Thoracic aorta (tissue), 2 donors: ENCODE data around the gene CENPP. TPM values are rescaled to one million over a fixed set of nuclear protein-coding genes. Genes with fewer than 3 reads are reported as not detected.

Experiments used
- ATAC-seq: fragments of 150-250 bp; one replicate; pipeline ENCODE4 v1.8.0; 2017; ENCODE audit warnings: low read depth; ENCODE audit not compliant: insufficient number of reproducible peaks, low FRiP score
- DNase-seq: peaks from one replicate; pipeline ENCODE4 v3.0.0-alpha.2; 2020; ENCODE audit warnings: low spot score
- H3K27ac ChIP-seq, 2 donors: fragments of 200-600 bp; sonication (generic); 1 replicate in 1 of 2; 2 replicates in 1 of 2; pipeline ENCODE4 v1.5.1; 2016; ENCODE audit warnings: mild to moderate bottlenecking in 2 of 2, moderate library complexity in 2 of 2
- H3K27me3 ChIP-seq: fragments of 200-600 bp; sonication (generic); replicated peaks from 2 replicates; pipeline ENCODE4 v1.6.0; 2016; ENCODE audit warnings: mild to moderate bottlenecking; ENCODE audit not compliant: insufficient read depth
- H3K36me3 ChIP-seq: fragments of 200-600 bp; sonication (generic); one replicate; pipeline ENCODE4 v1.5.1; 2016
- H3K4me1 ChIP-seq, 2 donors: fragments of 200-600 bp; sonication (generic); 1 replicate in 1 of 2; 2 replicates in 1 of 2; pipeline versions ENCODE4 v1.5.1 to v1.6.0; 2016; ENCODE audit warnings: low read depth in 2 of 2, mild to moderate bottlenecking in 1 of 2; ENCODE audit not compliant: control insufficient read depth in 1 of 2
- H3K4me3 ChIP-seq: fragments of 200-600 bp; sonication (generic); 2 replicates; pipeline ENCODE4 v1.5.1; 2016; ENCODE audit warnings: mild to moderate bottlenecking
- H3K9me3 ChIP-seq: fragments of 200-600 bp; sonication (generic); 2 replicates; pipeline ENCODE4 v1.5.1; 2016
- CTCF ChIP-seq: fragments of 200-600 bp; sonication (generic); IDR thresholded peaks from one replicate; pipeline ENCODE4 v1.5.1; 2019; ENCODE audit warnings: antibody characterized with exemption
- total RNA-seq, 2 donors: library from RNA; depleted of rRNA; stranded (reverse); fragments of >200 nt; gene quantifications; one replicate each; pipeline versions ENCODE4 v1.1.0 to v1.2.3, GENCODE V29; 2016

CENPP gene
- total RNA-seq, 2 donors from 2014 or later, result 3.8 to 13.6 TPM

DNA sequence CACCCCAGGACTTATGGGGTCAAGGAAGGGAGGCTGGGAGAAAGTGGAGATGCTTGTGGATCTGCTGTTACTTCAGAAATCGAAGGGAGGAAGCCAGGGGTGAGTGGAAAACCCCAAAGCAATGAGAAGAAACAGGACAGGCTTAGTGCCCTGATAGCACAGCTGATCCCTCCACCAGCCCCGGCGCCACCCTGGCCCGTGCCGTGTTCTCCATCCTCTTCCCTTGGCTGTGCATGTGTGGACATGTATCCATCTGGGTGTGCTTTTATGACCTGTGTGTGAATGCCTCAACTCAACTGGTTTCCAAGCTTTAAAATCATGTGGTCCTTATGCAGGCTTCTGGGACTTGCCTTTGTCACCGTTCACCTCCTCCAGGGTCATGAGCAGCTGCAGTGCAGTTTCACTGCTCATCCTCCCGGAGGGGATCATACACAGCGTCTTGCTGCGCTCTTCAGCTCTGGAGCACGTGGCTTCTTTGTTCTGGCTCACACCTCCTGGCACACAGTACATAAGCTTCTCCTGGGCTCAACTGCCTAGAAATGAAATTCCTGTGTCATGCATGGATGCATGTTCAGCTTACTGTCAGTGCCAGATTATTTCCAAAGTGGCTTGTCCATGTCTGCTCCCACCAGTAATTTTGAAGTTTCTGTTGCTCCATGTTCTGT lies 286.0 kb downstream of the CENPP start:
- Histone ChIP-seq H3K27ac (no peak overlapping the region), H3K4me1 (peaks cover 42 to 62% of the 10 kb centered on the region in 2 donors), H3K4me3 (no peak overlapping the region), H3K27me3 (no peaks in the 10 kb centered on the region), H3K36me3 (peaks cover 18% of the 10 kb centered on the region), H3K9me3 (no peaks in the 10 kb centered on the region)
- DNase-seq (no peak), ATAC-seq (no peak)
- no peak for TF ChIP-seq CTCF

- Histone ChIP-seq H3K9me3 (no peaks in the 10 kb centered on the region), H3K4me3 (no peak overlapping the region), H3K4me1 (peaks cover 45 to 63% of the 10 kb centered on the region in 2 donors), H3K27ac (no peak overlapping the region), H3K27me3 (no peaks in the 10 kb centered on the region), H3K36me3 (peaks cover 18% of the 10 kb centered on the region)
- TF ChIP-seq CTCF, result no peak
- ATAC-seq (no peak), DNase-seq (no peak)
Measured at GRCh38 chr9:92612292-92612691, 286.5 kb downstream of the CENPP start.

DNA sequence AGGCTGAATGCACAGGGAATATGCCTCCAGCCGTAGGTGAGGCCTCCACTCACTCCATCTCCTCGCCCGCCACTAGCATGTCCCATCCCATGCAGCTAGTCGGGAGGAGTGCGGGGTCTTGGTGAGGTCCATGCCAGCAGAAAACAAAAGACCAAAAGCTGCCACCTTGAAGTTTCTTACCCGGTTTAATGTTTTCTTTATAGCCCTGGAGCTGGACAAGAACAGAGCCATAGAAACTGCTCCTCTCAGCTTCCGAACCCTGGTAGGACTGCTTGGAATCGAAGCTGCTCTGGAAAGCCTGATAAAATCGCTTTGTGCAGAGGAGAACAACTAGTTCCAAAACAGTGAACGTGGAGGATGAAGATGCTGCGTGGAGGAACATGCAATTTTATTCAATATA lies 287.1 kb downstream of the CENPP start:
- H3K27ac ChIP-seq, result no peak overlapping the region

GRCh38 chr9:92613268-92614122 lies 287.7 kb downstream of the CENPP start:
- Histone ChIP-seq H3K9me3 (no peaks in the 10 kb centered on the region), H3K4me1 (peaks cover 43 to 63% of the 10 kb centered on the region in 2 donors), H3K27me3 (no peaks in the 10 kb centered on the region), H3K4me3 (no peak overlapping the region), H3K27ac (no peak overlapping the region), H3K36me3 (peaks cover 18% of the 10 kb centered on the region)
- DNase-seq, result no peak
- no peak for ATAC-seq
- TF ChIP-seq CTCF, result no peak

More for the DNA sequence above, 287.1 kb downstream of the CENPP start:
- no peak overlapping the region for H3K4me3 ChIP-seq
- H3K36me3 ChIP-seq, result peaks cover 18% of the 10 kb centered on the region
- H3K9me3 ChIP-seq, result no peaks in the 10 kb centered on the region
- no peaks in the 10 kb centered on the region for H3K27me3 ChIP-seq
- H3K4me1 ChIP-seq, result peaks cover 43 to 63% of the 10 kb centered on the region in 2 donors
- DNase-seq (no peak), ATAC-seq (no peak)
- TF ChIP-seq CTCF, result no peak

DNA sequence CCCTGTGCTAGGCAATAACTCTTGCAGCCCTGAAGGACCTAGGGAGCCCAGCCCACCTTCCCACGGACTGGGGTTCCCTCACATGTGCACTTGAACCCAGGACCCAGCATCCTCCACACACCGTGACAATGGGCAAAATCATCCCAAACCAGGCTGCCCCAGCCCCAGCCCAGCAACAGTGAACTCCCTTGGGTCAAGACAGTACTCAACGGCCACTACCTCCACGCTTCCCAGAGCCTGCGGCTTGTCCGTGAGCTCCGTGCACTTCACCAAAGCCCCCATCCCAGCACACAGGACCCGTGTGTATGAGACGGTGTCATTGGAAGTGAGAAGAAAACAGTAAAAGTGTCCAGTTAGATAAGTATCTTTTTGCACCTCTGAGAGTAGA lies 288.4 kb downstream of the CENPP start:
- Histone ChIP-seq H3K27ac (peak overlapping the region in 1 of 2 donors; percentile 83), H3K4me3 (no peak overlapping the region), H3K9me3 (no peaks in the 10 kb centered on the region), H3K4me1 (peaks cover 37 to 63% of the 10 kb centered on the region in 2 donors), H3K27me3 (no peaks in the 10 kb centered on the region), H3K36me3 (peaks cover 18% of the 10 kb centered on the region)
- TF ChIP-seq CTCF, result no peak
- DNase-seq (no peak), ATAC-seq (no peak)
